ENCODE data around the gene LBX1.
"Not testable (repeated sequence)": the region's sequence is repeated elsewhere in the genome, so short reads cannot be mapped to it uniquely, and the experiment has no call there.

LBX1 gene

GRCh38 chr10:101202667-101203066, 26.6 kb downstream of the LBX1 start:
- DNase-seq (ENCODE audit: low read depth in 2 of 2), result not testable (repeated sequence)

- DNase-seq (ENCODE audit: low read depth in 2 of 2), result not testable (repeated sequence)
These were observed 30.8 kb downstream of the LBX1 start for GRCh38 chr10:101198326-101198977.

- no peak for DNase-seq (ENCODE audit: low read depth in 2 of 2)
These were observed 33.3 kb downstream of the LBX1 start for GRCh38 chr10:101195921-101196320.

- DNase-seq (ENCODE audit: low read depth in 2 of 2), result no peak
These were observed 39.5 kb downstream of the LBX1 start for GRCh38 chr10:101189461-101190401.

DNA sequence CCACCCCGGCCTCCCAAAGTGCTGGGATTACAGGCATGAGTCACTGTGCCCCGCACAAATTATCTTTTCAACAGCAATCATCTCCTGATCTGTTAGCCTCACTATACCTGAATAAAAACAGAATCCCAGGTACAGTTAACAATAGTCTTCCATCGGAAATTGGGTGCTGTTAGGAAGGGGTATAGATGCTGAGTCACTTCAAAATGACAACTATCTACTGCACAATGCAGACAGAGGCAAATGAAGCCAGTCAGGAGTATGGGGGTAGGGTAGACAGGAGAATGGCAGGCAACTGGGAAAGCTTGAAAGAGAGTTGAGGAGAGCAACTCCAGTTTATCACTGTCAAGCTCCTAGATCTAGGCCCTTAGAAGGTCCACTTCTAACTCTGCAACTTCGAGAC, 40.3 kb downstream of the LBX1 start:
- DNase-seq (ENCODE audit: low read depth in 2 of 2), result no peak

DNA sequence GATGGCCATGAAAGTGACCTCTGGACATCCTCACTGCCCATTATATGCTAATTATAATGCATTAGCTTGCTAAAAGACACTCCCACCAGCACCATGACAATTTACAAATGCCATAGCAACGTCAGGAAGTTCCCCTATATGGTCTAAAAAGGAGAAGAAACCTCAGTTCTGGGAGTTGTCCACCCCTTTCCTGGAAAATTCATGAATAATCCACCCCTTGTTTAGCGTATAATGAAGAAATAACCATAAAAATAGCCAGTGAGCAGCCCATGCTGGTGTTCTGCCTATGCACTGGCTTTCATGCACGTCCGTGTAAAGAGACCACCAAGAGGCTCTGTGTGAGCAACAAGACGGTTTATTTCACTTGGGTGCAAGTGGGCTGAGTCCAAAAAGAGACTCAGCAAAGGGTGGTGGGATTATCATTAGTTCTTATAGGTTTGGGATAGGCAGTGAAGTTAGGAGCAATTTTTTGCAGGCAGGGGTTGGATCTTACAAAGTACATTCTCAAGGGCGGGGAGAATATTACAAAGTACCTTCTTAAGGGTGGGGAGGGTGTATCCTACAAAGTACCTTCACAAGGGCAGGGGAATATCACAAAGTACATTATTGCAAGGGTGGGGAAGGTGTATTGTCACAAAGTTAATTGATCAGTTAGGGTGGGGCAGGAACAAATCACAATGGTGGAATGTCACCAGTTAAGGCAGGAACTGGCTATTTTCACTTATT, 45.6 kb downstream of the LBX1 start:
- DNase-seq (ENCODE audit: low read depth in 2 of 2), result no peak

GRCh38 chr10:101182936-101183335, 46.3 kb downstream of the LBX1 start:
- DNase-seq (ENCODE audit: low read depth in 2 of 2), result no peak
